Omental fat pad (tissue), 4 donors: ENCODE data around the gene DGKB. TPM values are rescaled to one million over a fixed set of nuclear protein-coding genes. Genes with fewer than 3 reads are reported as not detected.

Source experiments
- ATAC-seq: fragments of 150-250 bp; one replicate; pipeline ENCODE4 v1.9.1; 2016; ENCODE audit warnings: mild to moderate bottlenecking, moderate library complexity; ENCODE audit not compliant: low FRiP score
- DNase-seq: peaks from one replicate; pipeline ENCODE4 v3.0.0-alpha.2; 2019; ENCODE audit warnings: low spot score
- total RNA-seq, 4 donors: library from RNA; depleted of rRNA; stranded (reverse); fragments of >200 nt; gene quantifications; one replicate each; pipeline ENCODE4 v1.1.0, GENCODE V29; 2016
- TF ChIP-seq, protein P1 (sequence below), 3 donors: fragments of 450-650 bp; IDR thresholded peaks; one replicate each; pipeline ENCODE4 v1.5.1; 2016 to 2017; ENCODE audit warnings: antibody characterized with exemption in 3 of 3, mild to moderate bottlenecking in 3 of 3, moderate library complexity in 2 of 3

Gene DGKB
- total RNA-seq, 4 donors from 2014 or later: 0.12 to 2.8 TPM; not detected in 2

DNA sequence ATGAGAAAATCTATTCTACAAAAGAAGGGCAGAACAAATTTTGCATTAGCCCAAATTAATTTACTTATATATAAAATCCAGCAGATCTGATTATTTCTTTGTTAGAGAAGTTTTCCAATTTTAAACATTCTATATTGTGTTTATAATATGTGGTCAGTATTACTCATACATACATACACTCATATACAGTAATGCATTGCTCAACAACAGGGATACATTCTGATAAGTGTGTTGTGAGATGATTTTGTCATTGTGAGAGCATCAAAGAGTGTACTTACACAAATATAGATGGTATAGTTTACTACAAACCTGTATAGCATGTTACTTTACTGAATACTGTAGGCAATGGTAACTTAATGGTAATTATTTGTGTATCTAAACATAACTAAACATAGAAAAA lies 673.5 kb downstream of the DGKB start:
- ATAC-seq (no peak), DNase-seq (no peak)
- TF ChIP-seq, protein P1, sequence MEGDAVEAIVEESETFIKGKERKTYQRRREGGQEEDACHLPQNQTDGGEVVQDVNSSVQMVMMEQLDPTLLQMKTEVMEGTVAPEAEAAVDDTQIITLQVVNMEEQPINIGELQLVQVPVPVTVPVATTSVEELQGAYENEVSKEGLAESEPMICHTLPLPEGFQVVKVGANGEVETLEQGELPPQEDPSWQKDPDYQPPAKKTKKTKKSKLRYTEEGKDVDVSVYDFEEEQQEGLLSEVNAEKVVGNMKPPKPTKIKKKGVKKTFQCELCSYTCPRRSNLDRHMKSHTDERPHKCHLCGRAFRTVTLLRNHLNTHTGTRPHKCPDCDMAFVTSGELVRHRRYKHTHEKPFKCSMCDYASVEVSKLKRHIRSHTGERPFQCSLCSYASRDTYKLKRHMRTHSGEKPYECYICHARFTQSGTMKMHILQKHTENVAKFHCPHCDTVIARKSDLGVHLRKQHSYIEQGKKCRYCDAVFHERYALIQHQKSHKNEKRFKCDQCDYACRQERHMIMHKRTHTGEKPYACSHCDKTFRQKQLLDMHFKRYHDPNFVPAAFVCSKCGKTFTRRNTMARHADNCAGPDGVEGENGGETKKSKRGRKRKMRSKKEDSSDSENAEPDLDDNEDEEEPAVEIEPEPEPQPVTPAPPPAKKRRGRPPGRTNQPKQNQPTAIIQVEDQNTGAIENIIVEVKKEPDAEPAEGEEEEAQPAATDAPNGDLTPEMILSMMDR (IDR thresholded peaks at IDR 0.05): no peak

DNA sequence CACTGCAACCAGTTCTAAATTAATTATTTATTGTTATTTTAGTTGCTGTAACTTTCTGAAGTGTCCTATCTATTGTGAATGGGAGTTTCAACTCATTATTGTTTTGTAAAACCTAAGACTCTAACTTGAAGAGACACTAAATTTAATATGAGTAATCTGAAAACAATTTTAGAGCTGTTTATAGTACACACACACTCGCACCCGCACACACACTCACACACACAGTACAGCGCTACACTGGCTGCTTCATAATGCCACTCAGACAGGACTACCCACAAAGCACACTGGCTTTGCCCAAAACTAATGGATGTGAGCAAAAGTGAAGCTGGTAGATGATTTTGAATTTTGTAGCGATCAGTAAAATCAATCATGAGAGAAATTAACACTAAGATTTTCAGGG lies 674.2 kb downstream of the DGKB start:
- TF ChIP-seq, protein P1 (IDR thresholded peaks at IDR 0.05): no peak
- DNase-seq (no peak), ATAC-seq (no peak)

DNA sequence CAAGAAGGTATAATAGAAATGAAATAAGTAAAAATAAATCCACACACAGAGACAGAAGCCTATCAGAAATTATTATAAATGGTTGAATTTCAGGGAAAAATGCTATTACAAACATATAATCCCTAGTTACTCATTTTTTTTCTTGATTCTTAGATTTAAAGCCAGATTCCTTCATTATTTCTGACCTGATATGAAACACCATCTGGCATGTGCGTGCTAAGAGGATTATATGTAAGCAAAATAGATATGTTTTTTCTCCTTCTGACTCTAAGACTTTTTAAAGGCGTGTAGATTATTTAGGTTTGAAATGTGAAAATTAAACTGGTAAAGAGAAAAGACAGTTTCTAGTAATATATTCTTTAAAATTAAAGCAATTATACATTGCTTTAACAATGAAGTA lies 676.4 kb downstream of the DGKB start:
- no peak for DNase-seq
- ATAC-seq: no peak
- TF ChIP-seq, protein P1 (IDR thresholded peaks at IDR 0.05): no peak

DNA sequence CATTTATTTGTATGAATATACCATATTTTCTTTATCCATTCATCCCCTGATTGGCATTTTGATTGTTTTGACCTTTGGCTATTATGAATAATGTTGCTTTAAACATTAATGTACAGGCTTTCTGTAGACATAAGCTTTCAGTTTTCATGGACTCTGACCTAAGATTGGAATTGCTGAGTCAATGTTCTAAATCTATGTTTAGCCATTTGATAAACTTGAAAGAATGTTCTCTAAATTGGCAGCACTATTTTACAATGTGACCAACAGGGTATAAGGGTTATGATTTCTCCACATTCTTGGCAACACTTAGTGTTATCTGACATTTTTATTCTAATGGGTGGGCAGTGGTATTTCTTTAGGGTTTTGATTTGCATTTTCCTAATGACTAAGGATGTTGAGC lies 683.4 kb downstream of the DGKB start:
- no peak for DNase-seq
- ATAC-seq: no peak
- TF ChIP-seq, protein P1 (IDR thresholded peaks at IDR 0.05): no peak

DNA sequence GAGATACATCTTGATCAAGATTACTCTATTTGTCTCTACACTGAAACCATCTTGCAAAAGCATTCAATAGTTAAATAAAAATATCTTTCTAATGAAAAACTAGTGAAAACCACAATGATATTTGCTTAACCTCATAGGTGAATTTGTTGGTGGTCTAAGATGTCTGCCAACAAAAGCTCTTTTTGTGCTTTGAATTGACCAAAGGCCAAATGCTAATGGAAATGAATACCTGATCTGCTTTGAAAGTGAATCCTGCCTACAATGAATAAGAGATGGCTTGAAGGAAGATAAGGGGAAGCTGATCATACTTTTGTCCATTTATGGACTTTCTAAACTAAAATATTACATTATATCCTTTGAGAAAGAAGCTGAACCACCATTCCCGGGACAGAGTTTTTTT lies 684.2 kb downstream of the DGKB start:
- ATAC-seq (no peak), DNase-seq (no peak)
- TF ChIP-seq, protein P1 (IDR thresholded peaks at IDR 0.05): no peak

DNA sequence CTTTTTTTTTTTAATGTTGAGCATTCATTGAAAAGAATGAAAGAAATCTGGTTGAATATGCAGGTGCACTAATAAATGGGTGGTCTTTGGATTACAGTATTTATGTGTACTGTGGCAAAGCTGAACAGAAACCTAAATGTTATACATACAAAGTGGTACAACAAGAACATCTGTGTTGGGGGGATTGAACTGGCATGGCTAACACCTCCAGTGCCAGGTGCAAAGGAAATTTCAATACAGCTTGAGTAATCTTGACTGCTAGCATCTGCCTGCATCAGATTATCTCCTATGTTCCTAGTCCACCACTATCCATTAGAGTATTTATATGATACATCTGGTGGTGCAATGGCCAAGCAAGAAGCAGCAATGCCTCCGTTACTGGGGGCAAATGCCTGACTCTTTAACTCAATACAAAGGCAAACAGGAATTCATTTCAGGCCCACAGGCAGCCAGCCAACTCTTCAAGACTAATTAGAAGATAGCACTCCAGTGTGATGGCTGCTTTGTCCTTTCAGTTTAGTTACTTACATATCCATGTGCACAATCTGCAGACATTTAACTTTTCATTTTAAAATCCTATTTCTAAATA lies 692.6 kb downstream of the DGKB start:
- TF ChIP-seq, protein P1 (IDR thresholded peaks at IDR 0.05): no peak
- no peak for ATAC-seq
- no peak for DNase-seq

DNA sequence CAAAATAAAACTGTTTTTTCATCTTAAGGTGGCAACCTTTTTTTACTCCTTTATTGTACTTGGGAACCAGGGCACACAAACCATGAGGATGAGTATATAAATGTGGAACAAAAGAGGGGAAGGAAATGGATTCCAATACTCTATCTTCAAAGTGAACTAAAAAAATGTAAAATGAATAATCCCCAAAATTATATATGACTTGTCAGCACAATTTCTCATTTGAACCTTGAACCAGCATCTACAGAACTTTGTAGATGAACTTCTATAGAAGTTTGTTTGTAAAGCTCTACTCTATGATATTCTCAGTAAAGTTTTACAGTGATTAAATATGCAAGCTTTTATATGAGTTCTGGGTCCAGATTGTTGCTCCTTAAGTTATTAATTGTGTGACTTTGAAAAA lies 694.8 kb downstream of the DGKB start:
- no peak for DNase-seq
- no peak for ATAC-seq
- TF ChIP-seq, protein P1 (IDR thresholded peaks at IDR 0.05): no peak
